Thoracic aorta (tissue), 2 donors: ENCODE results near the gene LCNL1. TPM values are rescaled to one million over a fixed set of nuclear protein-coding genes. Genes with fewer than 3 reads are reported as not detected.

Experiments
- ATAC-seq: fragments of 150-250 bp; one replicate; pipeline ENCODE4 v1.8.0; 2017; ENCODE audit warnings: low read depth; ENCODE audit not compliant: insufficient number of reproducible peaks, low FRiP score
- DNase-seq: peaks from one replicate; pipeline ENCODE4 v3.0.0-alpha.2; 2020; ENCODE audit warnings: low spot score
- H3K27ac ChIP-seq, 2 donors: fragments of 200-600 bp; sonication (generic); 1 replicate in 1 of 2; 2 replicates in 1 of 2; pipeline ENCODE4 v1.5.1; 2016; ENCODE audit warnings: mild to moderate bottlenecking in 2 of 2, moderate library complexity in 2 of 2
- H3K27me3 ChIP-seq: fragments of 200-600 bp; sonication (generic); replicated peaks from 2 replicates; pipeline ENCODE4 v1.6.0; 2016; ENCODE audit warnings: mild to moderate bottlenecking; ENCODE audit not compliant: insufficient read depth
- H3K36me3 ChIP-seq: fragments of 200-600 bp; sonication (generic); one replicate; pipeline ENCODE4 v1.5.1; 2016
- H3K4me1 ChIP-seq, 2 donors: fragments of 200-600 bp; sonication (generic); 1 replicate in 1 of 2; 2 replicates in 1 of 2; pipeline versions ENCODE4 v1.5.1 to v1.6.0; 2016; ENCODE audit warnings: low read depth in 2 of 2, mild to moderate bottlenecking in 1 of 2; ENCODE audit not compliant: control insufficient read depth in 1 of 2
- H3K4me3 ChIP-seq: fragments of 200-600 bp; sonication (generic); 2 replicates; pipeline ENCODE4 v1.5.1; 2016; ENCODE audit warnings: mild to moderate bottlenecking
- H3K9me3 ChIP-seq: fragments of 200-600 bp; sonication (generic); 2 replicates; pipeline ENCODE4 v1.5.1; 2016
- CTCF ChIP-seq: fragments of 200-600 bp; sonication (generic); IDR thresholded peaks from one replicate; pipeline ENCODE4 v1.5.1; 2019; ENCODE audit warnings: antibody characterized with exemption
- total RNA-seq, 2 donors: library from RNA; depleted of rRNA; stranded (reverse); fragments of >200 nt; gene quantifications; one replicate each; pipeline versions ENCODE4 v1.1.0 to v1.2.3, GENCODE V29; 2016

The LCNL1 gene
- total RNA-seq, 2 donors from 2014 or later, result not detected

DNA sequence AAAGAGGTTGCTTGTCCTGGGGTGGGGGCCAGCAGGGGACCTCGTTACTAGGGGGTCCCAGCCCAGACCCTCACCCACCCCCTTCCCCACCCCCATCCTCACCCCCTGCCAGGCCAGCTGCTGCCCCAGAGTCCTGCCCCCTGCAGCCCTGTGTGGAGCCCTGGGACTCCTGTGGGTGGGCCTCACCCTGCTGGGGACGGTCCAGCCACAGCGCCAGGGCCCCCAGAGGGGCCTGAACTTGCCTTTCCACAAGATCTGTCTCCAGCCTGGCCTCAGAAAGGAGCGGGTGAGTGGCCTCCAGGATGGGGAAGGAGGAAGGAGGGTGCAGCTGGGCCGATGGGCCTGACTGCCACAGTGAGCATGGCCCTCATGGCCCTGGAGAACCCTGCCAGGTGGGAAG is 13.0 kb upstream of the LCNL1 start:
- H3K36me3 ChIP-seq, result no peaks in the 10 kb centered on the region
- H3K27me3 ChIP-seq, result no peaks in the 10 kb centered on the region
- H3K4me3 ChIP-seq, result no peak overlapping the region
- no peaks in the 10 kb centered on the region for H3K9me3 ChIP-seq
- peaks cover 0 to 7% of the 10 kb centered on the region in 2 donors for H3K4me1 ChIP-seq
- TF ChIP-seq CTCF, result no peak
- no peak overlapping the region for H3K27ac ChIP-seq
- no peak for DNase-seq
- no peak for ATAC-seq

DNA sequence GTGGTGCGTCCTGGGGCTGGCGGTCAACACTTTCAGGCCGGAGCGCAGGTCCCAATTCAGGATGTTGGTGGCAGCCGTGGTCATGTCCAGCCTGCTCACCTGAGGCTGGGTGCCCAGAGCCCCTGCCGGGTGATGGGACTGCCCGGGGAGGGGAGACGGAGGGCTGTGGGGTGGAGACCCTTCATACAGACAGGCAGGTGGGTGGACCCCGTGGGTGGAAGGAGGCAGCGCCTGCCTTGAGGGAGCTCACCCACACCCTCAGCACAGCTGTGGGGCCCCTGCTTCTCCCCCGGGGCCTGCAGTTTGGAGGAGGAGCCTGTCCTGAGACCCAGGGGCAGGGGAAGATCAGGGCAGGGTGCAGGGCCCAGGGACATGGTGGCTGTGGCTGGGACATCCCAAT is 12.4 kb upstream of the LCNL1 start:
- H3K27ac ChIP-seq, result no peak overlapping the region
- DNase-seq, result no peak
- no peak for ATAC-seq
- H3K9me3 ChIP-seq, result no peaks in the 10 kb centered on the region
- no peaks in the 10 kb centered on the region for H3K27me3 ChIP-seq
- no peak overlapping the region for H3K4me3 ChIP-seq
- peaks cover 0 to 7% of the 10 kb centered on the region in 2 donors for H3K4me1 ChIP-seq
- no peaks in the 10 kb centered on the region for H3K36me3 ChIP-seq
- TF ChIP-seq CTCF, result no peak

GRCh38 chr9:136971746-136972145 is 11.0 kb upstream of the LCNL1 start:
- Histone ChIP-seq H3K4me3 (no peak overlapping the region), H3K27me3 (no peaks in the 10 kb centered on the region), H3K9me3 (no peaks in the 10 kb centered on the region), H3K4me1 (no peaks in the 10 kb centered on the region), H3K36me3 (no peaks in the 10 kb centered on the region), H3K27ac (no peak overlapping the region)
- DNase-seq, result no peak
- no peak for ATAC-seq
- no peak for TF ChIP-seq CTCF

- Histone ChIP-seq H3K9me3 (no peaks in the 10 kb centered on the region), H3K27ac (no peak overlapping the region), H3K27me3 (no peaks in the 10 kb centered on the region), H3K4me3 (no peak overlapping the region), H3K4me1 (peaks cover 0 to under 1% of the 10 kb centered on the region in 2 donors), H3K36me3 (no peaks in the 10 kb centered on the region)
- TF ChIP-seq CTCF, result no peak
- DNase-seq, result no peak
- ATAC-seq, result no peak
Observed at GRCh38 chr9:136972335-136972734, 10.5 kb upstream of the LCNL1 start.

DNA sequence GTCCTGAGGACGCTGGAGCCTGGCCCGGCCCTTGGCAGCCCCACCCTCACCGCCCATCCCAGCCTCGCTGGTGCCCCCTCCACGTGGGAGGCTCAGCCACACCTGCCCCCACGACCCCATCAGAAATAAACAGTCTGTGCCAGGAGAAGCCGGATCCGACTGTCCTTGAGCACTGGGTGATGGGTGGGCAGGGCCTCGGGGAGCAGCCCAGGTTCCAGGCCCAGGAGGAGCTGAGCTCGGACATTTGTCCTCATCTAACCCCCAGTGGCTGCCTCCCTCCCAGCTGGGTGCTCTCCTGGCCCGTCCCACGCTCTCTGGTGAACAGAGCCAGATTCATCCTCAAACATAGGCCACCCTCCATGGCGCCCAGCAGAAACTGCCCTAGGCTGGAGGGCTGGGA is 10.1 kb upstream of the LCNL1 start:
- no peak for TF ChIP-seq CTCF
- Histone ChIP-seq H3K36me3 (no peaks in the 10 kb centered on the region), H3K27me3 (no peaks in the 10 kb centered on the region), H3K27ac (no peak overlapping the region), H3K4me3 (no peak overlapping the region), H3K9me3 (no peaks in the 10 kb centered on the region), H3K4me1 (peaks cover 0 to 5% of the 10 kb centered on the region in 2 donors)
- DNase-seq, result no peak
- ATAC-seq, result no peak
